GM19043 (cell line): ENCODE measurements around the gene CHAF1B.
A peak's percentile ranks its signal among the peaks of the same experiment; 100 is the strongest.

Source experiments
- ATAC-seq: cut with Tn5 transposase; IDR thresholded peaks from one replicate; pipeline ENCODE4 v1.9.1; 2021; ENCODE audit warnings: low read depth; ENCODE audit not compliant: unreplicated experiment

Gene CHAF1B

DNA sequence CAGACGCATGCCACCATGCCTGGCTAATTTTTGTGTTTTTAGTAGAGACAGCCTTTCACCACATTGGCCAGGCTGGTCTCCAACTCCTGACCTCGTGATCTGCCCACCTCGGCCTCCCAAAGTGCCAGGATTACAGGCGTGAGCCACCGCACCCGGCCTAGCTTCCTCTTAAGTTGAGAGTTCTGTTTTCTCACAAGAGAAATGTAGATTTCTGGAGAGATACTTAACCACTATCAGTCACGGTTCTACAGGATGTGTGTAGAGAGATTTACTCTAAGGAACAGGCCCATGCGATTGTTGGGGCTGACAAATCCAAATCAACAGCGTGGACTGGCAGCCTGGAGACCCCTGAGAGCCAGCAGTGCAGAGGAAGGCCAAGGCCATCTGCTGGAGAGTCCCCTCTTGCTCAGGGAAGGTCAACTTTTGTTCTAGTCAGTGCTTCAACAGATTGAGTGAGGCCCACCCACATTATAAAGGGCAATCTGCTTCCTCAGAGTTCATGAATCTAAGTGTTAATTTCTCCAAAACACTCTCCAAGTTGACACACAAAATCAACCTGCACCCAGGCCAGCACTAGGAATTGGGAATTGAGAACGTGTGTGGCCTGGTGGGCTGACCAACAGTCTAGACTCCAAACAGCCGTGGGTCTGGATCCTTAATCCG, 38.7 kb downstream of the CHAF1B start:
- no peak for ATAC-seq

DNA sequence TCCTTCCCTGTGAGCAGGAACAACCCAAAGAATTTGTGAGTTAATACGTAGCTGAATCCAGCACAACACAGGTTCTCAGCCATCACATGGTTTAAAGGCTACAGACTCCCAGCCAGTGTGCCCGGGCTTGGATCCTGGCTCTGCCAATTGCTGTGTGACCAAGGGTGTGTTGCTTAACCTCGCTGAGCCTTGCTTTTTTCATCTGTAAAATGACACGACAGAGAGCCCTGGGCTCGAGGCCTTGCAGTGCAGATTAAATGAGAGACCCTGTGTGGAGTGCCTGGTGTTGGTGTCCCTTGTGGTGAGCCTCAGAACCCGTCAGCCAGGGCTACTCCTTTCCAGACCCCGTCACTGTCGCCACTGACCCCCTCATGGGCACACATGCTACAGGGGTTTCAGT, 39.4 kb downstream of the CHAF1B start:
- ATAC-seq = no peak

DNA sequence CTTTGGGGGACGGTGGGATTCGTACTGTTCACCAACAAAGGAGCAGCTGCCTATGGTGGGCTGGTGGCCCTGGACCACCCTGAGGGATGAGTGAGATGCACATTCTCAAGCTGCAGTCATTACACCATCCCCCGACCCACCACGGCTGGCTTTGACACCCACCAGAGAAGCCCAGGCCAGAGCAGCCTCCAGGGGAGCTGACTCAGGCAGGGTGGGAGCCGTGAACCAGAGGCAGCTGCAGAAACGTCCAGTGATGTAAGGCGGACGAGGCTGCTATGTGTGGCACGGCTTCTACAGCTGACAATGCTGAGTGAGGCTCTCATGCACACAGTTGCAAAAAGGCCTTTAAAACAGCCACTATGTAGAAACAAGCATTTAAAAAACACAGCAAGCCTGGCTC, 40.1 kb downstream of the CHAF1B start:
- no peak for ATAC-seq

DNA sequence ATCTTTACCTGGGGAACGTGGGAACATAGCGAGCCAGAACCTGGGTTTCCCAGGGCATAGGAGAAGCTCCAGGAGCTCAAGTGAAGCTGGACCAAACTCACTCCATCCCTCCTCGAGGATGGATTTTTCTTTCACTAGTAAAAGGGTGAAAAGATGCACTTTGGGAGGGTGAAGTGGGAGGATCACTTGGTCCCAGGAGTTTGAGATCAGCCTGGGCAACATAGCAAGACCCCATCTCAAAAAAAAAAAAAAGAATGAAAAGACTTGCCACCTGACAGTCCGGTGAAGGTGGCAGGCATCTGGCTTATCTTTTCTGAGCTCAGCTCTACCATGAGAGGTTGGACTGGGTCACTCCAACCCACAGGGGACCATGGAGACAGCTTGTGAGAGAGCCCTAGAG, 42.3 kb downstream of the CHAF1B start:
- no peak for ATAC-seq

DNA sequence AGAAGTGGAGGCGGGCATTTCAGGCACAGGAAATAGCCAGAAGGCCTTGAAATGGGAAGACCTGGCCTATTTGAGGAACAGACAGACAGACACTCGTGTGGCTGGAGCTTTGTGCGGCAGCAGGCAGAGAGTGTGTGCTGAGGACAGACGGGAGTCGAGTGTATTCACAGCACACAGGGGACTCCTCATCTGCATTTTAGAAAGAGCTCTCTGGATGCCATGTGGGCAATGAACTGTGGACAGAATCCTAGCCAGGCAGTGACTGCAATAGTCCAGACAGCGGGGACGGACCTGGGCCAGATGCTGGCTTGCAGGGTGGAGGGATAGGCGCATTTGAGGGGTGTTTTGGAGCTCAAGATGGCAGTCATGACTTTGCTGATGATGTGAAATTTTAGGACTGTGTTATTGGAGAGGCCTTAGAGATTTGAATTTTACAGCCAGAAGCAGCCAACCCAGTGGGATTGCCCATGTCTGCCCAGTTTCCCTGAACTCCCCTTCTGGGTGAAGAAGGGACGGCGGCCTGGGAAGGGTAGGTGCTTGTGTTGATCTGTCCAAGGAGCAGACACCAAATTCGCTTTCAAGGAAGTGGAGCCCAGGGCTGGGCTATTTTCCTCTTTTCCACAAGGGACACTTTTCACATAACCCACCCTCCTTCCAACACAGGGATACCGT, 43.7 kb downstream of the CHAF1B start:
- no peak for ATAC-seq

DNA sequence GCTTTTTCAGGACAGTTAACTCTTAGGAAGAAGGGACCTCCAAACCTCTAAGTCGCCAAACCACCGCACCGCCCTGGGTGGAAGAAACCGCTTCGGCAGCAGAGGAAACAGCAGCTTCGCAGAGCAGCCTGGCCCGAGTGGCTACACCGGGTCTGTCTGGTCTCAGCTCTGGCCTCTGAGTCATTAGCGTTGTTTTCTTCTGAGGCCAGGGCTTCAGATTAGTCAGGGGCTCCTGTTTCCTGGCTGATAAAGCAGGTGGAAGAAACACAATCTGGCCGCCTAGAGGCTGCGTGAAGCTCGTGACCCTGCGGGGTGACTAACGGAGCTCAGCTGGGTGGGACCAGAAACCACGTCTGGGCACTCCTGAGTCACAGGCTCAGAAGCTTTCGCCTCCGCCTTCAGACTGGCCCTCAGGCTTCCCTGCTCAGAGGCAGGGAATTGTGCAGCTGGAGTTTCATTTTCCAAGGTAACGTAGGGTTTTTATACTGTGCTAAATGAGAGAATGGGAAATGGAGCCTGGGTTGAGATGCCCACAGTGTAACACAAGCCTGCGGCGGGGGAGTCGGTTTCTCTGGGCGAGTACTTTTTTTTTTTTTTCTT, 44.9 kb downstream of the CHAF1B start:
- peak; percentile 90 for ATAC-seq

DNA sequence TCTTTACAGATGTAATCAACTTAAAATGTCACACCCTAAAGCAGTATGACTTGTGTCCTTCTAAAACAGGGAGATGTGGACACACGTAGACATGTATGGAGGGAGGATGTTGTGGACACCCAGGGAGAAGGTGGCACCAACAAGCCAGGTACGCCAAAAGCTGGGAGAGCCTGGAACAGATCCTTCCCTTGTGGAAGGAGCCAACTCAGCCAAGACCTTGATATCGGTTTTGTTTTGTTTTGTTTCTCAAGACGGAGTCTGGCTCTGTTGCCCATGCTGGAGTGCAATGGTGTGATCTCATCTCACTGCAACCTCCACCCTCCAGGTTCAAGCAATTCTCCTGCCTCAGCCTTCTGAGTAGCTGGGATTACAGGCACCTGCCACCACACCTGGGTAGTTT, 45.6 kb downstream of the CHAF1B start:
- no peak for ATAC-seq

DNA sequence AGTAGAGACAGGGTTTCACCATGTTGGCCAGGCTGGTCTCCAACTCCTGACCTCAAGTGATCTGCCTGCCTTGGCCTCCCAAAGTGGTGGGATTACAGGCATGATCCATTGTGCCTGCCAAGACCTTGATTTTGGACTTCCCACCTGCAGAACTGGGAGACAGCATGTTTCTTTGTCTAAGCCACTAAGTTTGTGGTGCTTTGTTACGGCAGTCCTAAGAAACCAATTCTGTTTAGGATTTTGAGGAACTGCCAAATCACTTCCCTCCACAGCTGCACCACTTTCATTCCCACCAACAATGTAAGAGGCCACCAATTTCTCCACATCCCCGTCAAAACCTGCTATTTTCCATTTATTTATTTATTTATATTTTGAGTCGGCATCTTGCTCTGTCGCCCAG, 46.1 kb downstream of the CHAF1B start:
- ATAC-seq = no peak

DNA sequence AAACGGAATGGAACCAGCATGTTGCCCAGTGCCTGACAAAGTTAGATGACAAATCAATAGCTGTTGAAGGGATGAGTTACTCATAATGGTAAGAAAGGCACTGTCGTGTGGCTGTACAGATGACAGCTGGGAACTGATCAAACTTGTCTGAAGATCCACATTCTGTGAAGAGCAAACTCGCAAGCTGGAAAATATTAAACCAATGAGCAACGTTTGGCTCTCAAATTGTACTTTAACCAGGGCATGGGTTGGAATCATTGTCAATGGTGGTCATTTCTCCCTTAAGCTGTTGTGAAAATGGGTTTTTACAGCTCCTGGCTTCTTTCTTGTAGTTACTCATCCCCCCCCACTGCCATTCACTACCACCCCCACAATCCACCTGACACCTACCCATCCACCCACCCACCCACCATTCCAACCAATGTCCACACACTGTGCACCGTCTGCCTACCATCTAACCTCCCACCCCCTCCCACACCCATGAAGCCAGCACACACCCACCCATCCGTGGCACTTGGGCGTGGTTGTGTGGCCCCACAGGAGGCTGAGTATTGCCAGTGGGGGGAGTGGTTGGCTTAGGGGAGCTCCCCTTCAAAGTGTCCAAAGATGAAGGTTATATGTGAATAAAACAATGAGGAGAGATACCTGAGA, 48.0 kb downstream of the CHAF1B start:
- no peak for ATAC-seq

DNA sequence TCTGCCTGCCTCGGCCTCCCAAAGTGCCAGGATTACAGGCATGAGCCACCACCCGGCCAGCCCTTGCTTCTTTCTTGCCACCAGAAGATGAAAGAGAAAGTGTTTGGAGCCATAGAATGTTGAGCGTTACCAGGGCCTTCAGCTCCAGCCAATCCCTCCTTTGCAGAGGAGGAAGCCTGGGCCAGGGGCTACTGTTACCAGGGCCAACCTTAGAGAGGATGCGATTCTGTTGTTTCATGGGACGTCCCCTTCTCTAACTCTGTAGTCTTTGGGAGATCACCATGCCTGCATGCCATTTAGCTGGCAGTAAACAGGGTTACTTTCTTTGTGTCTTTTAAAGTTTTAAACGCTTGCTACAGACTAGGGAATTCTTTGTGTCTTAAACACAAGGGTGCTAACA, 49.0 kb downstream of the CHAF1B start:
- no peak for ATAC-seq

DNA sequence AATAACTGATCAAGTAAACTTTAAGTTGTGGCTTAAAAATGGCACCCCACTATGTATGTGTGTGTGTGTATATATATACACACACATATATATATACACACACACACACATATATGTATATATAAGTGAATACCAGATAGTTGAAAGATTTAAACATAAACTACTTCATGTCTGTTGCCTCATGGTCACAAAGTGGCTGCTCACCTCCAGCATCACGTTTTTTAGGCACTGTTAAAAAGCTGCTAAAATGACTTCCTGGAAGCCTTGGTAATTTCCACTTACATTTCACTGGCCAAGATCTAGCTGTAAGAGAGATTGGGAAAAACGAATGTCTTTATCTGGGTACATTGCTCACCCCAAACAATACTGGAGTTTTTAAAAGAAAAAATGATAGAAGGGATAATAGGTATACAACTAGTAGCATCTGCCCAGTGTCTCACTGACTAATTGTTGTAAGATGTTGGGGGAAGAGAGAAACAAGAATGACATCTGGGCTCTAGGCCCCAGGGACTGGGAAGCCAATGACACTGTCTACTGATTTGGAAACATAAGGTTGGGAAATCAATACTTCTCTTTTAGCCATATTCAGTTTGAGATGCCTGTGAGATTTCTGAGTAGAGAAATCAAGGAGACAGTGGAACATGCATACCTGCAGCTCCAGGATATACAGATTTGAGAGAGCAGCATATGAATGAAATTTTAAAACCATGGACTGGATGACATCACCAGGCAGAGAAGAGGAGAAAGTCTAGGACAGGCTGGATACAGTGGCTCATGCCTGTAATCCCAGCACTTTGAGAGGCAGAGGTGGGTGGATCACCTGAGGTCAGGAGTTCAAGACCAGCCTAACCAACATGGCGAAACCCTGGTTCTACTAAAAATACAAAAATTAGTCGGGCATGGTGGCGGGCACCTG, 51.9 kb downstream of the CHAF1B start:
- no peak for ATAC-seq

DNA sequence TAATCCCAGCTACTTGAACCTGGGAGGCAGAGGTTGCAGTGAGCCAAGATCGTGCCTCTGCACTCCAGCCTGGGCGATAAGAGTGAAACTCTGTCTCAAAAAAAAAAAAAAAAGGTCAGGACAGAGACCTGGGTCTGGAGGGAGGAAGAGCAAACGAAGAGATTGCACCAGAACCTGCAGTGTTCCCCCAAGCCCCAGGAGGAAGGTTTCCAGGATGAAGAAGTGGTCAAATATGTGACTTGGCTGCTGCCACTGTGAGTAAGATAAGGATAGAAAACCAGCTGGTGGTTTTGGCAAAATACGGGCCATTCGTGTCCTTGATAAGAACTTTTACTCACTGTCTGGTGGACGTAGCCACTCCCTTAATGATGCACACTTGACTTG, 52.5 kb downstream of the CHAF1B start:
- ATAC-seq = no peak

DNA sequence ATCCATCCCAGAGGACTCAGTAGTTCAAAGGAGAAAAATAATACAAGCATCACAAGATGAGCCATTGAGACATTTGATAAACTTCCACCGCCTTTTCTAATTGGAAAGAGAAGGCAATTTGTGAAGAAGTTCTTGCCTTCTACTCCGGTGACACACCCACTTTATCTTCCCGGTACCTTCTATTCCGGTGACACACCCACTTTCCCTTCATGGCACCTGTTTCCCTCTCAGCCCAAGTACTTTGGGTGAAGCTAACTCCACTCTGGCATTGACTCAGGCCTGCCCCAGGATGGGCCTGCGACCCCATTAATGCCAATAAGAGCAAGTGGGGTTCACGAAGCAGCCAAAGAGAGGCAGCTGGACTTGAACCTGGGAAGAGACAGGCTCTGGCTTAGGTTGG, 56.5 kb downstream of the CHAF1B start:
- ATAC-seq = no peak

DNA sequence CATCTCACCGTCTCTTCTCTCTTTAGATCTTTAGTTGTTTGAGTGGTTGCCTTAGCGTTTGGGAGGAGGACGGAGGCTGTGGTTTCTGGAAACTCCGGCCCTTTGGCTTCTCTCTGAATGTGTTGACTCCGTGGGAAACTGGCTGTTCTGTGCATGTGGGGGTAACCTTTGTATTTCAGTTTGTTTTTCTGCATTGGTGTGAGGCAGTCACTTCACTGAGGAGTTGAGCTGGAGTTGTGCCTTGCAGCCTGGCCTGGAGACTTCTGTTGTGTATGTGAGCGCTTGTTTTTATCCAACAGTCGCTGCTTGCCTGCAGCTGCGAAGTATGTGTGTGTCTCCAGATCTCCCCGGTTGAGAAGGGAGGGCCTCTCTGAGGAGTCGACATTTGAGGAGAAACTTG, 61.1 kb downstream of the CHAF1B start:
- no peak for ATAC-seq

DNA sequence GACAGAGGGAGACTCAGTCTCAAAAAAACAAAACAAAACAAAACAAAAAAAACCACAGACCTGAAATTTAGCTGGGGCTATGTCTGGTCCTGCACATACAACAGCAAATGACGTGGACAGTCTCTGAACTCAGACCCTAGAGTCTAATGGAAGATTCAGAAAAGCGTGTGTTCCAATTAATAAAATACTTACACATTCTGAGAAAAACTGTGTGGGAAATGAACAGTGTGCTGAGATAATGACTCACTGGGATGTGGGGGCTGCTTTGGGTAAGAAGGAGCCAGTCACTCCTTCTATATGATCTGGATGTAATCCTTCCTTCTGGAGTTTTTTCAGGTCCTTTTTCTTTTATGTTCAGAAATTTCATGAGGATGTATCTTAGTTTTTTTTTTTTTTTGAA, 65.3 kb downstream of the CHAF1B start:
- no peak for ATAC-seq

DNA sequence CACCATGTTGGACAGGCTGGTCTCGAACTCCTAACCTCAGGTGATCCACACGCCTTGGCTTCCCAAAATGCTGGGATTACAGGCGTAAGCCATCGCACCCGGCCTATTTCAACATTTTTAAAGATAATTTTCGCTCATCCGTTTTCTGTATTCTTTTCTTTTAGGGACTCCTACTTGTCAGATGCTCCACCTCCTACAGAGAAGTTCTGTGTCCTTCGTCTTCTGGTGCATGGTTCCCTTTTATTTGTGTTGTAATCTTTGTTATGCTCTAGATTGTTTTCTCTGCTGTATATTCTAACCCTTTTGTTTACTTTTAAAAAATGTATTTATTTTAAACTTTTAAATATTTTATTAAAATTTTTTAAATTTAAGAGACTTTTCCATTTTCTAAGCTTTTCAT, 66.3 kb downstream of the CHAF1B start:
- no peak for ATAC-seq

DNA sequence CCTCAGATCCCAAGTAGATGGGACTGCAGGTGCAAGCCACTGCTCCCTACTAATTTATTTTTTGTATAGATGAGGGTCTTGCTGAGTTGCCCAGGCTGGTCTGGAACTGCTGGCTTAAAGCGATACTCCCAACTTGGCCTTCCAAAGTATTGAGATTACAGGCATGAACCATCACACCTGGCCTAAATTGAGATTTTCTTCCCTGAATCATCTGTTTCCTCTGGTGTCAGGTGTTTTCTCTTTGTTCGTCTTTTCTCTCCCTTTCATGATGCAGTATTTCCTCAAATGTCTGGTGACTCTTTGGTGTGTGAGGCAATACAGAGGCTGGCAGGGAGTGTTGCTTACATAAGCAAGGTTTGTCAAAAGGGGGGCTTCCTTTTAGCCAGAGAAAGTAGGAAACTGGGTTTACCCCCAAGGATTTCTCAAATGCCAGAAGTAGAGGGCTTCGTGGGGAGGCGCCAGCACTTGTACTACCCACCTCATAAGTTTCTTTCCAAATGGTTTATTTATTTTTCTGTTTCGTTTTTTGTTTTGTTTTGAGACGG, 67.2 kb downstream of the CHAF1B start:
- ATAC-seq = no peak

DNA sequence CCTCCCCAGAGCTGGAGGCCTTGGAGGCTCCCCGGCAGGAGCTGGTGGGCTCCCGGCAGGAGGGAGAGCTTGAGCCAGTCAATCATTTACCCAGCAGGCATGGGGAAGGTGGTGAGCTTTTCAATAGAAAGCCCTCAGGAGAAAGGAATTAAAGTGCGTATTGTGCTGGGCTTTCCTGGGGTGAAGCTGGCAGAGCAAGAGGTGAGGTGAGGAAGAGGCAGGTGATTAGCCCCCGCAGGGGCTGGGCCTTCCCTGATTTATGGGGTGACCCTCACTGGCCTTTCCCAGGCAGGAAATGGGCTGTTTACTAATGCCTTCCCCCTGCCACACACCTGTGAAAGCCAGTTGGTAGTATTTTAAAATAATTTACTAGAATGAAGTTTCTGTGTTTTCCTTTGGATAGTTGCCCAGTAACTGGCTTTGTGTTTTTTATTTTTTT, 68.9 kb downstream of the CHAF1B start:
- ATAC-seq = no peak

DNA sequence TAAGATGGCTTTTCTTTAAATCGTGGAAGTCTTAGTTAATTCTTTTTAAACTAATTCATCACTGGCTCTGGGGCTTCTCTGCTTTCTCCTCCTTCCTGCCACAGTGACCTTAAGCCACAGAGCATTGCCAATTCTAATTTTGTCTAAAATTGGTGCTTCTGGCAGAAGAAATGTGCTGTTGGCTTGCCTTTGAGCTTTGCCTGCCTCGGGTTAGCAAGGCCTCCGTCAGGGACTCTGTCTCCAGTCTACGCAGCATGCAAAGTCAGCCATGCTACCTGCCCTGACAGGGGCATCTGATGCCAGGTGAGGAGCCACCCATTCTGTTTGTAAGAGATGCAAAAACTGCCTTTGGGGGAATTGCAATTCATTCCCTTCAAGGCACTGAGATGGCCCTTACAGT, 69.5 kb downstream of the CHAF1B start:
- ATAC-seq = no peak

DNA sequence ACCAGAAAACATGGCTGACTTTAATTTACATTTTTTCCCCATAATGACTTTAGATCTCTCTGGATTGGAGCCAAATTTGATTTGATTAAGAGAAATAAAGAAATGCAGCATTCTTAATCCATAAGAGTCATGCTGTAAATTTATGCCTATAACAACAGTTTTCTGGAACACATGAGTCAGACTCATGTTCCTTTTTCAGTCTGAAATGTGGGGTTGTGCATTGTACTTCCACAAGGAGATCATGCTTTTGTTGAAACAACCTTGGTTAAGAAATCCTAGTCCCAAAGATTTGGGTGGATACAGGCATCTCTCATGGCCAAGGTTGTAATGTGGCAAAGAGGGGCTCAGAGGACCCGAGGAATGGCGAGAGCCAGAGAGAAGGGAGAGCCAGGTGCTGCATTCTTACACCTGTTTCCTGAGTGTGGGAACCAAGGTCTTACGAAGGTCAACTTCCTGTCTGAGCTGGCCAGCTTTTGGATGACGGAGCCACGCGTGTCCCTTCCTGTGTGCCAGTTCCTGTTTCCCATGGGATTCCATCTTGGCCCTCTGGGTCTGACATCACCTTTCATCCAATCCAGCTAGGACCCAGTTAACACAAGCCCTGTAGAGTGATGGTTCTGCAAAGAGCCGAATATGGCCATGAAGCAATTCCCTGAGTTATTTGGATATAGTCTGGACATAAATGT, 71.7 kb downstream of the CHAF1B start:
- ATAC-seq = no peak
